A549 (cell line): ENCODE measurements around the gene CD37.

Experiments used
- FOSL2 ChIP-seq, 2 experiments: fragments of 450-650 bp in 1 of 2; fragments of >200 bp in 1 of 2; sonication (Bioruptor Twin) in 1 of 2; formaldehyde crosslinking; IDR thresholded peaks; 2 replicates each; pipeline versions ENCODE4 v1.5.0 to v1.6.1; 2016 to 2020; ENCODE audit warnings: mild to moderate bottlenecking in 1 of 2, moderate library complexity in 1 of 2
- KDM5A ChIP-seq: fragments of 200-600 bp; sonication (generic); IDR thresholded peaks from 2 replicates; pipeline ENCODE4 v1.6.1; 2016; ENCODE audit warnings: antibody characterized with exemption, mild to moderate bottlenecking
- MYC ChIP-seq: IDR thresholded peaks from 2 replicates; pipeline ENCODE4 v1.6.1; 2012; ENCODE audit warnings: mild to moderate bottlenecking, inconsistent platforms, low read length, improper control_type of control experiment, borderline replicate concordance
- POLR2A ChIP-seq: IDR thresholded peaks from 2 replicates; pipeline ENCODE4 v1.6.1; 2012; ENCODE audit warnings: mild to moderate bottlenecking, low read length
- RAD21 ChIP-seq, 2 experiments: fragments of >200 bp in 1 of 2; sonication (Bioruptor Twin) in 1 of 2; formaldehyde crosslinking in 1 of 2; IDR thresholded peaks in 1 of 2; conservative IDR thresholded peaks in 1 of 2; 2 replicates in 1 of 2; 3 replicates in 1 of 2; pipeline ENCODE4 v1.6.1; 2012 to 2018; ENCODE audit warnings: inconsistent platforms in 1 of 2
- RARB ChIP-seq: fragments of 250-450 bp; sonication (Bioruptor Pico); IDR thresholded peaks from 2 replicates; pipeline ENCODE4 v1.8.0; 2021; ENCODE audit warnings: mild to moderate bottlenecking, moderate library complexity
- REST ChIP-seq: fragments of 200-600 bp; sonication (generic); IDR thresholded peaks from 2 replicates; pipeline ENCODE4 v1.6.1; 2016; ENCODE audit warnings: antibody characterized with exemption, mild to moderate bottlenecking, moderate library complexity
- USF2 ChIP-seq: fragments of 450-650 bp; IDR thresholded peaks from 2 replicates; pipeline ENCODE4 v1.6.1; 2014; ENCODE audit warnings: antibody characterized with exemption
- ZC3H11A ChIP-seq: fragments of 450-650 bp; IDR thresholded peaks from 2 replicates; pipeline ENCODE4 v1.6.1; 2014; ENCODE audit warnings: antibody characterized with exemption, mild to moderate bottlenecking
- ZSCAN20 ChIP-seq: fragments of 250-450 bp; sonication (Bioruptor Pico); IDR thresholded peaks from 2 replicates; pipeline ENCODE4 v1.8.0; 2022; ENCODE audit warnings: mild to moderate bottlenecking, moderate library complexity
- TF ChIP-seq, protein P1 (sequence below): fragments of >200 bp; sonication (Bioruptor Twin); formaldehyde crosslinking; IDR thresholded peaks from 3 replicates; pipeline ENCODE4 v1.5.1; 2016
- TF ChIP-seq, protein P2 (sequence below): fragments of >200 bp; sonication (Bioruptor Twin); formaldehyde crosslinking; IDR thresholded peaks from 3 replicates; pipeline ENCODE4 v1.6.1; 2016

GRCh38 chr19:49324801-49325576 is 10.2 kb upstream of the CD37 start, which contains the start of gene SLC6A16:
- TF ChIP-seq POLR2A (no peak), USF2 (no peak), REST (no peak), FOSL2 (IDR thresholded peaks at IDR 0.05) (no peak), FOSL2 (CRISPR knock-in tag; IDR thresholded peaks at IDR 0.05) (no peak), ZSCAN20 (no peak), RAD21 (conservative IDR thresholded peaks at IDR 0.05 in 1 of 2, IDR thresholded peaks at IDR 0.05 in 1 of 2) (no peak), MYC (no peak), RARB (CRISPR knock-in tag) (no peak), ZC3H11A (no peak), KDM5A (no peak)
- TF ChIP-seq, protein P1, sequence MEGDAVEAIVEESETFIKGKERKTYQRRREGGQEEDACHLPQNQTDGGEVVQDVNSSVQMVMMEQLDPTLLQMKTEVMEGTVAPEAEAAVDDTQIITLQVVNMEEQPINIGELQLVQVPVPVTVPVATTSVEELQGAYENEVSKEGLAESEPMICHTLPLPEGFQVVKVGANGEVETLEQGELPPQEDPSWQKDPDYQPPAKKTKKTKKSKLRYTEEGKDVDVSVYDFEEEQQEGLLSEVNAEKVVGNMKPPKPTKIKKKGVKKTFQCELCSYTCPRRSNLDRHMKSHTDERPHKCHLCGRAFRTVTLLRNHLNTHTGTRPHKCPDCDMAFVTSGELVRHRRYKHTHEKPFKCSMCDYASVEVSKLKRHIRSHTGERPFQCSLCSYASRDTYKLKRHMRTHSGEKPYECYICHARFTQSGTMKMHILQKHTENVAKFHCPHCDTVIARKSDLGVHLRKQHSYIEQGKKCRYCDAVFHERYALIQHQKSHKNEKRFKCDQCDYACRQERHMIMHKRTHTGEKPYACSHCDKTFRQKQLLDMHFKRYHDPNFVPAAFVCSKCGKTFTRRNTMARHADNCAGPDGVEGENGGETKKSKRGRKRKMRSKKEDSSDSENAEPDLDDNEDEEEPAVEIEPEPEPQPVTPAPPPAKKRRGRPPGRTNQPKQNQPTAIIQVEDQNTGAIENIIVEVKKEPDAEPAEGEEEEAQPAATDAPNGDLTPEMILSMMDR, result no peak
- TF ChIP-seq, protein P2, sequence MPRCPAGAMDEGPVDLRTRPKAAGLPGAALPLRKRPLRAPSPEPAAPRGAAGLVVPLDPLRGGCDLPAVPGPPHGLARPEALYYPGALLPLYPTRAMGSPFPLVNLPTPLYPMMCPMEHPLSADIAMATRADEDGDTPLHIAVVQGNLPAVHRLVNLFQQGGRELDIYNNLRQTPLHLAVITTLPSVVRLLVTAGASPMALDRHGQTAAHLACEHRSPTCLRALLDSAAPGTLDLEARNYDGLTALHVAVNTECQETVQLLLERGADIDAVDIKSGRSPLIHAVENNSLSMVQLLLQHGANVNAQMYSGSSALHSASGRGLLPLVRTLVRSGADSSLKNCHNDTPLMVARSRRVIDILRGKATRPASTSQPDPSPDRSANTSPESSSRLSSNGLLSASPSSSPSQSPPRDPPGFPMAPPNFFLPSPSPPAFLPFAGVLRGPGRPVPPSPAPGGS, result no peak
